Measurements from ENCODE around the gene GNAS.
"Not testable (repeated sequence)": the region's sequence is repeated elsewhere in the genome, so short reads cannot be mapped to it uniquely, and the experiment has no call there.

Gene GNAS

GRCh38 chr20:58852543-58853271 lies at the start of gene GNAS:
TSS of gene GNAS (plus strand) at chr20:58852716.
- DNase-seq (ENCODE audit: low read depth in 2 of 2) = peak; percentile 41 to 48

GRCh38 chr20:58803533-58803932 lies 49.0 kb upstream of the GNAS start:
- no peak for DNase-seq (ENCODE audit: low read depth in 2 of 2)

- DNase-seq (ENCODE audit: low read depth in 2 of 2) = no peak
Observed at GRCh38 chr20:58807801-58808200, 44.7 kb upstream of the GNAS start.

GRCh38 chr20:58808271-58809046 lies 44.1 kb upstream of the GNAS start:
- no peak for DNase-seq (ENCODE audit: low read depth in 2 of 2)

- no peak for DNase-seq (ENCODE audit: low read depth in 2 of 2)
Observed at GRCh38 chr20:58810116-58810878, 42.2 kb upstream of the GNAS start.

- DNase-seq (ENCODE audit: low read depth in 2 of 2) = no peak
Observed at GRCh38 chr20:58810879-58811250, 41.7 kb upstream of the GNAS start.

GRCh38 chr20:58811334-58811733 lies 41.2 kb upstream of the GNAS start:
- DNase-seq (ENCODE audit: low read depth in 2 of 2) = no peak

GRCh38 chr20:58813369-58813768 lies 39.1 kb upstream of the GNAS start:
- DNase-seq (ENCODE audit: low read depth in 2 of 2) = no peak

- no peak for DNase-seq (ENCODE audit: low read depth in 2 of 2)
Observed at GRCh38 chr20:58815448-58815847, 37.1 kb upstream of the GNAS start.

GRCh38 chr20:58816051-58816450 lies 36.5 kb upstream of the GNAS start:
- no peak for DNase-seq (ENCODE audit: low read depth in 2 of 2)

- no peak for DNase-seq (ENCODE audit: low read depth in 2 of 2)
Observed at GRCh38 chr20:58816957-58817651, 35.4 kb upstream of the GNAS start.

GRCh38 chr20:58817748-58818147 lies 34.8 kb upstream of the GNAS start:
- no peak for DNase-seq (ENCODE audit: low read depth in 2 of 2)

- DNase-seq (ENCODE audit: low read depth in 2 of 2) = peak; percentile 5 to 19
Observed at GRCh38 chr20:58818586-58819285, 33.8 kb upstream of the GNAS start.

GRCh38 chr20:58819921-58820320 lies 32.6 kb upstream of the GNAS start:
- DNase-seq (ENCODE audit: low read depth in 2 of 2) = no peak

- DNase-seq (ENCODE audit: low read depth in 2 of 2) = not testable (repeated sequence)
Observed at GRCh38 chr20:58820515-58820914, 32.0 kb upstream of the GNAS start.

GRCh38 chr20:58822149-58822548 lies 30.4 kb upstream of the GNAS start:
- DNase-seq (ENCODE audit: low read depth in 2 of 2) = no peak

GRCh38 chr20:58822748-58823730 lies 29.5 kb upstream of the GNAS start:
- no peak for DNase-seq (ENCODE audit: low read depth in 2 of 2)

GRCh38 chr20:58824843-58825242 lies 27.7 kb upstream of the GNAS start:
- DNase-seq (ENCODE audit: low read depth in 2 of 2) = no peak

- no peak for DNase-seq (ENCODE audit: low read depth in 2 of 2)
Observed at GRCh38 chr20:58825450-58825849, 27.1 kb upstream of the GNAS start.

GRCh38 chr20:58826271-58826670 lies 26.2 kb upstream of the GNAS start:
- DNase-seq (ENCODE audit: low read depth in 2 of 2) = no peak
